Measurements from ENCODE around the gene TSPAN15.
"Not testable (repeated sequence)": the region's sequence is repeated elsewhere in the genome, so short reads cannot be mapped to it uniquely, and the experiment has no call there.

TSPAN15 gene

GRCh38 chr10:69484736-69485135, 33.5 kb downstream of the TSPAN15 start:
- no peak overlapping the region for H3K4me3 ChIP-seq (replicated peaks; ENCODE audit: low read depth, low read length)
- TF ChIP-seq CTCF (IDR thresholded peaks at IDR 0.05; ENCODE audit: low read depth, low read length, missing control alignments) = no peak
- no peak for DNase-seq (ENCODE audit: extremely low read depth, low read depth)

- no peak overlapping the region for H3K4me3 ChIP-seq (replicated peaks; ENCODE audit: low read depth, low read length)
- no peak for TF ChIP-seq CTCF (IDR thresholded peaks at IDR 0.05; ENCODE audit: low read depth, low read length, missing control alignments)
- DNase-seq (ENCODE audit: extremely low read depth, low read depth) = no peak
Observed at GRCh38 chr10:69486922-69487730, 35.9 kb downstream of the TSPAN15 start.

GRCh38 chr10:69488149-69488844, 37.0 kb downstream of the TSPAN15 start:
- H3K4me3 ChIP-seq (replicated peaks; ENCODE audit: low read depth, low read length); DNase-seq (ENCODE audit: extremely low read depth, low read depth): not testable (repeated sequence)

GRCh38 chr10:69488856-69489255, 37.6 kb downstream of the TSPAN15 start:
- not testable (repeated sequence) for DNase-seq (ENCODE audit: extremely low read depth, low read depth); H3K4me3 ChIP-seq (replicated peaks; ENCODE audit: low read depth, low read length)

- no peak overlapping the region for H3K4me3 ChIP-seq (replicated peaks; ENCODE audit: low read depth, low read length)
- DNase-seq (ENCODE audit: extremely low read depth, low read depth) = no peak
- no peak for TF ChIP-seq CTCF (IDR thresholded peaks at IDR 0.05; ENCODE audit: low read depth, low read length, missing control alignments)
Observed at GRCh38 chr10:69489506-69490090, 38.3 kb downstream of the TSPAN15 start.

GRCh38 chr10:69490876-69491275, 39.6 kb downstream of the TSPAN15 start:
- no peak overlapping the region for H3K4me3 ChIP-seq (replicated peaks; ENCODE audit: low read depth, low read length)
- DNase-seq (ENCODE audit: extremely low read depth, low read depth) = no peak
- no peak for TF ChIP-seq CTCF (IDR thresholded peaks at IDR 0.05; ENCODE audit: low read depth, low read length, missing control alignments)

GRCh38 chr10:69491611-69492010, 40.3 kb downstream of the TSPAN15 start:
- H3K4me3 ChIP-seq (replicated peaks; ENCODE audit: low read depth, low read length) = no peak overlapping the region
- no peak for TF ChIP-seq CTCF (IDR thresholded peaks at IDR 0.05; ENCODE audit: low read depth, low read length, missing control alignments)
- DNase-seq (ENCODE audit: extremely low read depth, low read depth) = no peak
